IMR-90 (cell line): ENCODE results near the gene SBK3. TPM values are rescaled to one million over a fixed set of nuclear protein-coding genes. Genes with fewer than 3 reads are reported as not detected.

Experiments used
- ATAC-seq: fragments of 200-7000 bp; cut with Tn5 transposase; 2 replicates; pipeline ENCODE4 v1.9.1; 2020; ENCODE audit warnings: low read depth, mild to moderate bottlenecking, moderate library complexity
- BruUV-seq: library from RNA; stranded (reverse); fragments of 400-500 nt; replicated peaks from 2 replicates; lab custom pipeline; 2021; lab: Mats Ljungman, UMichigan
- CTCF ChIA-PET: fragments of 300-600 bp; formaldehyde crosslinking; extraction: SDS; loops from one replicate; lab custom pipeline; 2021; ENCODE audit warnings: antibody characterized with exemption; lab: Yijun Ruan, JAX
- POLR2A ChIA-PET: fragments of 300-600 bp; sonication (Branson Sonifier 250); formaldehyde crosslinking; loops from one replicate; lab custom pipeline; 2022; ENCODE audit warnings: antibody characterized with exemption; ENCODE audit not compliant: unreplicated experiment; lab: Charles Lee
- DNase-seq: peaks from one replicate; pipeline ENCODE4 v3.0.0; 2013
- H2AFZ ChIP-seq: replicated peaks from 2 replicates; pipeline ENCODE3; 2013; ENCODE audit warnings: low read length, mild to moderate bottlenecking; ENCODE audit not compliant: poor library complexity
- H2AK5ac ChIP-seq: 2 replicates; pipeline ENCODE4 v1.6.1; 2013; ENCODE audit warnings: low read depth, low read length, inconsistent platforms
- H2AK9ac ChIP-seq: replicated peaks from 2 replicates; pipeline ENCODE3; 2013; ENCODE audit warnings: mild to moderate bottlenecking, low read depth, low read length, moderate library complexity; ENCODE audit not compliant: poor library complexity
- H2BK120ac ChIP-seq: 2 replicates; pipeline ENCODE4 v1.6.1; 2013; ENCODE audit warnings: low read depth, low read length, inconsistent platforms
- H2BK15ac ChIP-seq: 3 replicates; pipeline ENCODE4 v1.6.1; 2013; ENCODE audit warnings: low read depth, low read length, inconsistent platforms
- H2BK20ac ChIP-seq: 2 replicates; pipeline ENCODE4 v1.6.1; 2013; ENCODE audit warnings: low read depth, mild to moderate bottlenecking, inconsistent platforms, low read length, moderate library complexity
- H2BK5ac ChIP-seq: 2 replicates; pipeline ENCODE4 v1.6.1; 2013; ENCODE audit warnings: mild to moderate bottlenecking, low read depth, low read length, inconsistent platforms; ENCODE audit not compliant: poor library complexity, severe bottlenecking
- H3K14ac ChIP-seq: replicated peaks from 2 replicates; pipeline ENCODE4 v1.6.1; 2013; ENCODE audit warnings: low read depth, low read length, inconsistent platforms
- H3K18ac ChIP-seq: 2 replicates; pipeline ENCODE4 v1.6.1; 2013; ENCODE audit warnings: low read depth, low read length, control low read depth
- H3K23ac ChIP-seq: 2 replicates; pipeline ENCODE4 v1.6.1; 2013; ENCODE audit warnings: low read depth, low read length, inconsistent platforms
- H3K27ac ChIP-seq: 2 replicates; pipeline ENCODE4 v1.5.1; 2013; ENCODE audit warnings: mild to moderate bottlenecking, control low read depth, low read length; ENCODE audit not compliant: insufficient read depth
- H3K27me3 ChIP-seq: 2 replicates; pipeline ENCODE4 v1.6.1; 2013; ENCODE audit warnings: low read length; ENCODE audit not compliant: control insufficient read depth, insufficient read depth
- H3K36me3 ChIP-seq: 2 replicates; pipeline ENCODE4 v1.6.1; 2013; ENCODE audit warnings: low read length, mixed read lengths; ENCODE audit not compliant: control insufficient read depth, insufficient read depth
- H3K4ac ChIP-seq: 2 replicates; pipeline ENCODE4 v1.6.1; 2013; ENCODE audit warnings: low read depth, low read length, inconsistent platforms
- H3K4me1 ChIP-seq: 2 replicates; pipeline ENCODE4 v1.6.1; 2013; ENCODE audit warnings: low read length, mixed read lengths; ENCODE audit not compliant: control insufficient read depth, insufficient read depth
- H3K4me2 ChIP-seq: 2 replicates; pipeline ENCODE4 v1.6.1; 2013; ENCODE audit warnings: low read depth, mild to moderate bottlenecking, control low read depth, low read length, moderate library complexity
- H3K4me3 ChIP-seq: 2 replicates; pipeline ENCODE4 v1.5.1; 2013; ENCODE audit warnings: low read depth, mild to moderate bottlenecking, control low read depth, low read length, moderate library complexity; ENCODE audit not compliant: insufficient read depth
- H3K56ac ChIP-seq: 2 replicates; pipeline ENCODE4 v1.6.1; 2013; ENCODE audit warnings: low read length, inconsistent platforms; ENCODE audit not compliant: insufficient read depth; ENCODE audit errors: extremely low read depth
- H3K79me1 ChIP-seq, 2 experiments: 2 replicates each; pipeline ENCODE4 v1.6.1; 2013; ENCODE audit warnings: low read length in 2 of 2, inconsistent platforms in 1 of 2, low read depth in 1 of 2
- H3K9ac ChIP-seq: 2 replicates; pipeline ENCODE4 v1.6.1; 2013; ENCODE audit warnings: low read depth, low read length, control low read depth
- H3K9me1 ChIP-seq: 2 replicates; pipeline ENCODE4 v1.6.1; 2013; ENCODE audit warnings: low read length, inconsistent platforms; ENCODE audit not compliant: insufficient read depth
- H3K9me3 ChIP-seq: 2 replicates; pipeline ENCODE4 v1.6.1; 2013; ENCODE audit warnings: low read length; ENCODE audit not compliant: control insufficient read depth, insufficient read depth
- H4K20me1 ChIP-seq: 2 replicates; pipeline ENCODE4 v1.6.1; 2013; ENCODE audit warnings: low read length, inconsistent platforms; ENCODE audit not compliant: insufficient read depth
- H4K5ac ChIP-seq: 2 replicates; pipeline ENCODE4 v1.6.1; 2013; ENCODE audit warnings: mild to moderate bottlenecking, low read depth, low read length, control low read depth
- H4K8ac ChIP-seq, 2 experiments: 2 replicates each; pipeline ENCODE4 v1.6.1; 2013; ENCODE audit warnings: low read depth in 2 of 2, low read length in 2 of 2, control low read depth in 1 of 2, inconsistent platforms in 1 of 2
- H4K91ac ChIP-seq: 2 replicates; pipeline ENCODE4 v1.6.1; 2013; ENCODE audit warnings: low read depth, low read length, inconsistent platforms; ENCODE audit not compliant: insufficient read depth
- BHLHE40 ChIP-seq: fragments of 150-350 bp; IDR thresholded peaks from 2 replicates; pipeline ENCODE4 v1.6.1; 2016; ENCODE audit warnings: mild to moderate bottlenecking, low read depth, low read length
- CHD1 ChIP-seq: IDR thresholded peaks from 2 replicates; pipeline ENCODE4 v1.6.1; 2012; ENCODE audit warnings: low read depth, low read length, improper control_type of control experiment
- FOS ChIP-seq: fragments of 150-350 bp; IDR thresholded peaks from 2 replicates; pipeline ENCODE4 v1.6.1; 2016; ENCODE audit warnings: low read depth, low read length
- MAZ ChIP-seq: IDR thresholded peaks from 2 replicates; pipeline ENCODE4 v1.6.1; 2012; ENCODE audit warnings: low read depth, mild to moderate bottlenecking, low read length, improper control_type of control experiment, moderate library complexity, borderline replicate concordance
- POLR2A ChIP-seq: IDR thresholded peaks from 2 replicates; pipeline ENCODE4 v1.6.1; 2012; ENCODE audit warnings: mild to moderate bottlenecking, low read depth, low read length
- RCOR1 ChIP-seq: IDR thresholded peaks from 2 replicates; pipeline ENCODE4 v1.6.1; 2012; ENCODE audit warnings: mild to moderate bottlenecking, low read length, improper control_type of control experiment; ENCODE audit not compliant: insufficient replicate concordance
- WGBS, 2 experiments: methylation state at CpG; one replicate each; pipeline versions ENCODE4 v1.1.5 to v1.1.7; 2013; ENCODE audit warnings: missing lambda C conversion rate in 2 of 2; ENCODE audit not compliant: insufficient read length in 1 of 2; ENCODE audit errors: extremely low coverage in 2 of 2; 5-methylcytosine and 5-hydroxymethylcytosine counted together
- dilution Hi-C: fragments of 300-500 bp; cut with HindIII; formaldehyde crosslinking; loops from one replicate; pipeline ENCODE4 v1.14.3; 2018; ENCODE audit warnings: low sequenced_read_pairs; ENCODE audit not compliant: unreplicated experiment
- in situ Hi-C: fragments of 300-500 bp; cut with MboI; formaldehyde crosslinking; loops from 3 replicates; pipeline ENCODE4 v1.14.3; 2019; ENCODE audit warnings: low sequenced_read_pairs, inconsistent platforms, mixed read lengths
- intact Hi-C: fragments of 100-400 bp; cut with micrococcal nuclease; formaldehyde crosslinking; loops from 2 replicates; pipeline ENCODE4 v1.10.0; 2022
- polyA plus RNA-seq, 3 experiments: library from polyadenylated mRNA; depleted of rRNA; stranded (reverse); fragments of >200 nt; gene quantifications; 2 replicates each; pipeline ENCODE4 v1.2.3, GENCODE V29; 2012; ENCODE audit warnings: low replicate concordance in 1 of 3
- total RNA-seq: library from RNA; depleted of rRNA; stranded (reverse); fragments of >200 nt; gene quantifications from 2 replicates; pipeline ENCODE4 v1.2.3, GENCODE V29; 2012

The SBK3 gene
- total and polyA plus RNA-seq, 2 of the 4 experiments (the other 2 are of a cell fraction): 0.05 to 0.18 TPM

GRCh38 chr19:55494172-55494761 lies 51.1 kb downstream of the SBK3 start:
- no peak; the same call in 1 of the 2 replicates for TF ChIP-seq FOS
- TF ChIP-seq RCOR1: no peak
- peak; percentile 51; the same call in 1 of the 2 replicates for TF ChIP-seq POLR2A
- TF ChIP-seq CHD1: no peak
- 0 out of 2 replicates have a peak, but pooled peaks have one; percentile 17 for TF ChIP-seq BHLHE40
- peak; percentile 78; the same call in 1 of the 2 replicates for TF ChIP-seq MAZ
- H4K91ac ChIP-seq: peak overlapping the region; percentile 88
- H3K9me3 ChIP-seq: no peaks in the 10 kb centered on the region
- peak overlapping the region; percentile 18; the same call in 1 of the 2 replicates for H3K4me3 ChIP-seq
- dilution Hi-C loops (no loop called here), intact Hi-C loops (no loop called here), in situ Hi-C loops (loop anchor here (25.0 kb wide), 1 partner anchor 1032 kb away; the partner anchor contains the start of genes CDC42EP5 and LENG9)
- ATAC-seq (peak; percentile 54), DNase-seq (peak; percentile 75)
- peak overlapping the region; percentile 87 for H3K14ac ChIP-seq
- peak overlapping the region; percentile 15 to 82; a peak in 3 of 4 replicates for H4K8ac ChIP-seq
- peaks cover 3% of the 10 kb centered on the region for H3K9me1 ChIP-seq
- peaks cover 16% of the 10 kb centered on the region for H3K4me1 ChIP-seq
- H4K5ac ChIP-seq: peak overlapping the region; percentile 83
- H3K27ac ChIP-seq: peak overlapping the region; percentile 65
- peak overlapping the region; percentile 67; the same call in 1 of the 2 replicates for H3K9ac ChIP-seq
- peak overlapping the region; percentile 47 for H2BK120ac ChIP-seq
- H2AK5ac ChIP-seq: peak overlapping the region; percentile 65
- BruUV-seq: no TSS peak
- WGBS, 2 experiments: 67% methylated on average over 1 of the region's 22 CpGs; no CpG with 5 or more reads in 1 of the 2 experiments
- peak overlapping the region; percentile 93 for H2AFZ ChIP-seq
- peaks cover 0 to 17% of the 10 kb centered on the region in 2 experiments for H3K79me1 ChIP-seq
- H3K4ac ChIP-seq: peak overlapping the region; percentile 82
- POLR2A ChIA-PET: interaction anchor here (0.8 kb wide), 1 partner anchor 10 kb away, joined by 3 read pairs; no protein-coding TSS in a partner anchor
- peak overlapping the region; percentile 49 for H3K18ac ChIP-seq
- H2BK15ac ChIP-seq: no peak overlapping the region
- no peaks in the 10 kb centered on the region for H3K27me3 ChIP-seq
- H2AK9ac ChIP-seq: peak overlapping the region; percentile 94
- no peaks in the 10 kb centered on the region for H4K20me1 ChIP-seq
- peaks cover 4% of the 10 kb centered on the region; the same call in 1 of the 2 replicates for H3K36me3 ChIP-seq
- peak overlapping the region; percentile 94 for H2BK5ac ChIP-seq
- H3K56ac ChIP-seq: no peak overlapping the region
- H3K23ac ChIP-seq: peak overlapping the region; percentile 53
- H2BK20ac ChIP-seq: peak overlapping the region; percentile 35; the same call in 1 of the 2 replicates
- CTCF ChIA-PET: interaction anchor here (0.7 to 3.1 kb wide), 2 partner anchors 10 to 76 kb away, joined by 3 to 16 read pairs; no protein-coding TSS in a partner anchor
- H3K4me2 ChIP-seq: peak overlapping the region; percentile 63
